RCC 7860 (cell line): ENCODE data around the gene MUS81.
"Not testable (repeated sequence)": the region's sequence is repeated elsewhere in the genome, so short reads cannot be mapped to it uniquely, and the experiment has no call there.

Experiments used
- DNase-seq: peaks from one replicate; pipeline ENCODE4 v3.0.0-alpha.2; 2015; ENCODE audit warnings: low spot score
- FAIRE-seq: peaks from 2 replicates; lab custom pipeline; 2012; peaks lifted over from hg19 to GRCh38; lab: Jason Lieb, UNC

MUS81 gene

GRCh38 chr11:65847746-65848145 is 12.5 kb upstream of the MUS81 start:
- FAIRE-seq, result no peak
- no peak for DNase-seq

DNA sequence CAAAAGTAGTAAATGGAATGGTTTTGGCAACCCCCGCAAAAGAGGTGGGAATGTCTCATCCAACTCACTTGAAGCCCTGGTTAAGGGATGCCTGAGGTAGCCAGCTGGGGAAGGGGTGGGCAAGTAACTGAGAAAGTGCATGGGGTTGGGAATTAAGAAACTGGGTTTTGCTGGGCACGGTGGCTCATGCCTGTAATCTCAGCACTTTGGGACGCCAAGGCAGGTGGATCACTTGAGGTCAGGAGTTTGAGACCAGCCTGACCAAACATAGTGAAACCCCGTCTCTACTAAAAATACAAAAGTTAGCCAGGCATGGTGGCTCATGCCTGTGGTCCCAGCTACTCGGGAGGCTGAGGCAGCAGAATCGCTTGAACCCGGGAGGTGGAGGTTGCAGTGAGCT is 11.5 kb upstream of the MUS81 start:
- FAIRE-seq, DNase-seq: not testable (repeated sequence)

GRCh38 chr11:65849366-65849765 is 10.9 kb upstream of the MUS81 start:
- FAIRE-seq (no peak), DNase-seq (no peak)

DNA sequence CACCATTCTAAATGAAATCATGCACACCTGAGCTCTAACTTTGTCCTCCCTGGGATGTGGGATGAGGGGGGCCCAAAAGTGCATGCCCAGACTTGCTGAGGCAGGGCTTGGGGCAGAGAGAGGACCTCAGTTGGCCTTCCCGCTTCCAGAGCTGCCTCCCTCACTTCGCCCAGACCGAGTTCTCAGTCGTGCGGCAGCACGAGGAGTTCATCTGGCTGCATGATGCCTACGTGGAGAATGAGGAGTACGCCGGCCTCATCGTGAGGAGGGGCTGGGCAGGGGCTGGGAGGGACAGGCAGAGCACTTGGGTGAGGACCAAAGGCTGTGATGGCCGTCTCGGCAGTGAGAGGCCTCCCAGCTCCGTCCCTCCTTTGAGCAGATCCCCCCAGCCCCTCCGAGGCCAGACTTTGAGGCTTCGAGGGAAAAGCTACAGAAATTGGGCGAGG is 10.4 kb upstream of the MUS81 start:
- DNase-seq (no peak), FAIRE-seq (no peak)

DNA sequence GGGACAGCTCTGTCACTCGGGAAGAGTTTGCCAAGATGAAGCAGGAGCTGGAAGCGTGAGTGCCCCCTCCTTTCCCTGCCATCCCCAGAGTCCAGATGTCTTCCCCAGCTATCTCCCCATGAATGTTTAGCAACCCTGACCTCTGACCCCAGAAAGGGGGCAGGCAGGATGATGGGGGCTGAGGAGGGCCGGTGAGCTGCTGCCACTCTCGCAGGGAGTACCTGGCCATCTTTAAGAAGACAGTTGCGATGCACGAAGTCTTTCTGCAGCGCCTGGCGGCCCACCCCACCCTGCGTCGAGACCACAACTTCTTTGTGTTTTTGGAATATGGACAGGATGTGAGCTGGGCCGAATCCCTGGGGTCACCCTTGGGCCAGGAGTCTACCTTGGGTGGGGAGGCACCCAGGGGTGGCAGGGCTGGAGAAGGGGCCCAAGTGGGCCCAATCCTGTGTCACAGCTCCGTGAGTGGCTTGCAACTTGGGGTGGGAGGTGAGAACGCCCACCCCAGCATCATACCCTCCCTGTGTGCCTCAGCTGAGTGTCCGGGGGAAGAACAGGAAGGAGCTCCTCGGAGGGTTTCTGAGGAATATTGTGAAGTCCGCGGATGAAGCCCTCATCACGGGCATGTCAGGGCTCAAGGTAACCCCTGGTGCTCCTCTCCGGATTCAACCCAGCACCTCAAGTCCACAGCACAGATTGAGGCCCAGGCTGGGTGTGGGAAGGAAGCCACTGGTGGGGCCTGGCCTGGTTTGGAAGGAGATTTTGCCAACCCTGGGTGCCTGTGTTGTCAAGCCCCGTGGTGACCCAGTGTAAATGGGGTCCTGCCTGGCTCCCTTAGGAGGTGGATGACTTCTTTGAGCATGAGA is 9.8 kb upstream of the MUS81 start:
- no peak for FAIRE-seq
- DNase-seq, result no peak

- DNase-seq, result peak; percentile 53
- FAIRE-seq, result no peak
Observed at GRCh38 chr11:65851083-65851579, 9.1 kb upstream of the MUS81 start.

- DNase-seq, result no peak
Observed at GRCh38 chr11:65851811-65852507, 8.3 kb upstream of the MUS81 start.

DNA sequence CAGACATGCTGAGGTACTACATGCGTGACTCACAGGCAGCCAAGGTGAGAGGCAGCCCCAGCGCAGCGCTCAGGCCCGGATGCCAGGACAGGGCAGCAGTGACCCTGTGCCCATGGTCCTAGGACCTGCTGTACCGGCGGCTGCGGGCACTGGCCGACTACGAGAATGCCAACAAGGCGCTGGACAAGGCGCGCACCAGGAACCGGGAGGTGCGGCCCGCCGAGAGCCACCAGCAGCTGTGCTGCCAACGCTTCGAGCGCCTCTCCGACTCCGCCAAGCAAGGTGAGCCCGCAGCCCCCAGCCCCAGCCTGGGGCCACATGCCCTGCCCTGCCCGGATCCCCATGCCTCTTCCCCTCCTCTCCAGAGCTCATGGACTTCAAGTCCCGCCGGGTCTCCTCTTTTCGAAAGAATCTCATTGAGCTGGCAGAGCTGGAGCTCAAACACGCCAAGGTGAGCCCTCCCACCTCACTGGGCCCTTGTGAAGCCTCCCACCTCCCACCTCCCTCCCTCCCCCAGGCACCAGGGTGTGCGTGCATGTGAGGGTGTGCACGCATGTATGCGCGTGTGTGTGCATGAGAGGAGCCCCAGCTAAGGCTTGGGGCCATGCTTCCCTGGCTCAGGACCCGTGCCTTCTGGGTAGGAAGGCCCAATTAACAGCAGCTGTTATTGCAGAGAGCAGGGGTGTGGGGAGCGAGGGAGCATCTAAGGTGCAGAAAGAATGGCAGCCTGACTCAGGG is 7.6 kb upstream of the MUS81 start:
- DNase-seq, result no peak
- FAIRE-seq, result no peak

More at GRCh38 chr11:65851811-65852507, 8.3 kb upstream of the MUS81 start:
- no peak for FAIRE-seq

DNA sequence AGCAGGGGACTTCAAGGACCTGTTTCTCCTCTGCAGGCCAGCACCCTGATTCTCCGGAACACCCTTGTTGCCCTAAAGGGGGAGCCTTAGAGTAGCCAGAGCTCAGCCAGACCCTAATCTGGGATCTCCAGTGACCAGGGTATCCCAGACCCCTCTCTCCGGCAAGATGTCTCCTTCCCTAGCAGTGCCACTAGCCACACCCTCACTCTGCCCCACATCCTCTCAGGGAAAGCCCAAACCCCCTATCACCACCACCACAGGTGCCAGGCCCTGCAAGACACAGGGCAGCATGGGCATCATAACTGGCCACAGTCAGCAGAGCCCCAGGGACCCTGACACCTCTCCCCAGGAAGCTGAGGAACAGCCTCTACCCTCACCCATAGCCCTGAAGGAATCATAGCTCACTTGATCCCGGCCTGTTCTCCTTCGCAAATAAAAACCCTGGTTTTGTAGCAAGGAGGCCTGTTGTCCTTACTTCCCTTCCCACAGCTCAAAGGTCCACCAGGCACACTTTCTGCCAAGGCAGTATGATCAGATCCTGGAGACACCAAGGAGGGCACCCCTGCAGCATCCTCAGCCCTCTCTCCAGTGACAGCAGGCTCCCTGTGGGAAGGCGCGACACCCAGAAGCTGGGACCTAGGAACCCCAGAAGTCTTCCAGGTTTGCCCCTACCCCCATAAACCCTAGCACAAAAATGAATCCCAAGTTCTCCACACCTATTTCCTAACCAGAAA is 6.8 kb upstream of the MUS81 start:
- DNase-seq, result no peak
- FAIRE-seq, result no peak

DNA sequence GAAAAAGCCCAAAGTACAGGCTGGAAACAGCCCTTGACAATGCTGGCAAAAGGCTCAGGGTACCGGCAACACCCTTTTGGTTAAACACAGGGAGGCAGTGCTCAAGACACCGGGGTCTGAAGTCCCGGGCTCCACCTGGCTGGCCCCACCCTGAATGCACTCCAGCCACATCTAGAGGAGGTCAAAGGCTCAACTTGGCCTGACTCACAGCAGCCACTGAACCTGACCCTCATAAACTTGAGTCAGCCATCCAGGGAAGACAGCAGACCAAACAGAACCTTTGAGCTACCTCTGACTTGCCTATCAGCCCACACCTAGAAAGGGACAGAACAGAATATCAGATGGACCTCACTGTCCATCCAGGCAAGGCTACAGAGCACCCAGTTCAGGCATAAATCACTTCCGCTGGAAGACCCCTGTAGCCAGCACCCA is 6.1 kb upstream of the MUS81 start:
- no peak for DNase-seq
- FAIRE-seq, result no peak

DNA sequence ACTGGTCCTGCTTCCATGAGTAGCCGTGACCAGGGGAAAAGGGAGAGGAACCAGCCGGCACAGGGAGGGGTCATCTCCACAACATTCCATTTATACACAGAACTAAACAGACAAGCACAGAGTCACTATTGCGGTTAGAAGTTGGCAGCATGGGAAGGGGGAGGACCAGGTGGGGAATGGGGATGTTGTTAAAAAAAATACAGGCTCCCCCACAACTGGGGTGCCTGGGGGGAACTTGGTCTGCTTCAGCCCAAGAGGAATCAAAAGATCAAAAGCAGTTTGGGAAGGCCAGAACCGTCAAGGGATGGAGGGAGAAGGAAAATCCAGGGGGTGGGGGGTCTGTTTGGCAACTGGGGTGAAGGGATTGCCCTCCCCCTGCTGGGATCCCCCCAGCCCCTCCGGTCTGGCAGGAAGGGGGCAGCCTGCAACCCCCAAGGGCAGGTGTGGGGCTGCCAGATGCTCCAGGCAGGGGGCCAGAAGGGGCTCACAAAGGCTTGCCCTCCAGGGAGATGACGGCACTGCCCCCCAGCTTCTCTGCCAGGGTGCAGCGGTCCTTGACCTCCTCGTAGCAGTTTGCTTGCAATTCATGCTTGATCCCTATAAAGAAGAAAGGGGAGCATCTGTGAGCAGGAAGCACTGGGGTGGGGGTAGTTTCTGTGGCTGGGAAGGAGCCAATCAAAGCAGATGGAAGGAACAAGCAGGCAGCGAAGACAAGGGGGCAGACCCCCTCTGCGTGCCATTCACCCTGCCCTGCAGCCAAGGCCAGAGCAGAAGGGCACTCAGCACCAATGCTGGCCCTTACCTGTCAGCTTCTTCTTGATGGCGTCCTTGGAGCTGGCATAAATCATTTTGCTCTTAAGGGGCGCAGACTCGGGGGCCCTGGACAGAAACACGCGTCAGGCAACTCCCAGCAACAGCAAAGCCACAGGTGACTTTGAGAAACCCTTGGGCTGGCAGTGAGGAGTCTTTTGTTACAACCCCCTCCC is 5.1 kb upstream of the MUS81 start:
- DNase-seq (no peak), FAIRE-seq (no peak)

GRCh38 chr11:65855927-65856363 is 4.3 kb upstream of the MUS81 start:
- FAIRE-seq, result no peak
- no peak for DNase-seq

GRCh38 chr11:65856689-65857499 is 3.3 kb upstream of the MUS81 start:
- DNase-seq (peak; percentile 27), FAIRE-seq (no peak)

GRCh38 chr11:65857500-65857852 is 2.8 kb upstream of the MUS81 start:
- FAIRE-seq, result no peak
- DNase-seq, result no peak

DNA sequence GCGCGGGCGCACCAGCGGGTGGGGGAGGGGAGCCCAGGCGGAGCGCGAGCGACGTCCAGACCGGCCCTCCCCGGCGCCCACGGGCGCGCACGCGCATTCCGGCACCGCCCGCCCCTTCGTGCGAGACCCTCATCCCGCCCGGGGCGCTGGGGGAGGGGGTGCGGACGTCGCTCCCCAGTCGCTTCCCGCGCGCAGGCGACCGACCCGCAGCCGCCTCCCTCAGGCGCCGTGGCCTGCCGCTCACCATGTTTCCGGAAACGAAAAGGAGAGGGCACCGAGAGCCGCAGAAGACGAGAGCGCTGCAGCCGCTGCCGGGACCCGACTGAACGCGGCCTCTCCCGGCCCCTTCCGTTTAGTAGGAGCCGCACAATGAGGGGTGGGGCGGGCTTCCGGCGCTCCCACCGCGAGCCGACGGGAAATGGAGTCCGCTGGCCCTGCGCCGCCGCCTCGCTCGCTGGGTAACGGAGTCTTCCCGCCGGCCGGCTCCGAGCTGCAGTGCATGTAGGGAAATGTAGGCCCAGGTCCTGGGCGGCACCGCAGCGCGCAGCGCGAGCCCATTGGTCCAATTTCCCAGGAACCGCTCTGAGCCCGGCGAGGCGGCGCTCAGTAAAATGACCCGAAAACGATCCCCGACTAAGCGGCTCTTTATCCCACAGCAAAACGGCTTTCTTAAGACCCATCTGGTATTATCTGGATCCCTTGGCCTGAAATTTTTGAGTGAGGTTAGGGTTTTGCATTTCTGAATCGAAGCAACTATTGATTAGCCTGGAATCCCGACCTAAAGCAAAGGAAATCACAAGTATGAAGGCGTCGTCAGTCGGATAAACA is 2.2 kb upstream of the MUS81 start, which contains the start of gene CFL1:
Gene CFL1 (minus strand): TSS at position 328 of the 828 bp plus-strand sequence. CDS start 81 bp downstream, at position 247.
- peak; percentile 59 for FAIRE-seq
- DNase-seq, result peak; percentile 90

GRCh38 chr11:65858681-65859087 is 1.5 kb upstream of the MUS81 start:
- FAIRE-seq (no peak), DNase-seq (no peak)

DNA sequence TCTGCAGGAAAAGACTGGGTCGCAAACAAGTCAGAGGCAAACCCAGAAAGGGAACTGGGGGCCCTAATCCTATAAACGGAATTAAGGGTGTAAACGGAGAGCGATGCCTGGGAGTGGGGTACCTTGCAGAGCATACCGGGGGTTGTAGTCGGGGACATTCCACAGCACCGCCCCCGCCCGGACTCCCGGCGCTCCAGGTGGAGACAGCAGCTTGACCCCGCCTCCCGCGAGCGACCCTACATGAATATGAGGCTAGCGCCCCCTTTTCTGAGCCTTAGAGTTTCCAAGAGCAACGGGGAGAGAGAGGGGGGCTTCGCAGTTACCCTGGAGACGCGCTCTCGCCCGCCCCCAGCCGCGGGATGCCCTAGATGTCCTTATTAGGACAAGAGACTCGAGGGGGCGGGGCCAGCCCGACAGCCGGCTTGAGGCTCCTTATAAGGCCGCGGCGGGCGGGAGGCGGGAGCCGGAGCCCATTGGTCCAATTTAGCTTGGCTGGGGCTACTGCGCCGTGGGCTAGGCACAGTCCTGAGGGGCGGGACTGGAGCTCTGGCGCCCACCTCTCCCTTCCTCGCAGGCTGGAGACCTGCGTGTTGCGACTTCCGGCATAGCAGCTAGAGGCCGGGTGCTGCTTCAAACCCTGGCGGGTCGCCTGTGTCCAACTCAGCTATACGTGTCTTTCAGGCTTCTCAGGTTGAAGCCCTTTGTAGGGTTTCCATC is 980 bp upstream of the MUS81 start:
- FAIRE-seq, result peak; percentile 58
- DNase-seq, result peak; percentile 94
